Mononuclear cell (primary cell): Measurements from ENCODE around the gene PLK2. TPM values are rescaled to one million over a fixed set of nuclear protein-coding genes. Genes with fewer than 3 reads are reported as not detected.
A peak's percentile ranks its signal among the peaks of the same experiment; 100 is the strongest.

Source experiments
- H3K27me3 ChIP-seq: 2 replicates; pipeline ENCODE4 v1.6.0; 2011; ENCODE audit warnings: low read length, control low read depth; ENCODE audit not compliant: insufficient read depth
- H3K4me1 ChIP-seq: 2 replicates; pipeline ENCODE4 v1.5.1; 2011; ENCODE audit warnings: mild to moderate bottlenecking, low read length, control low read depth; ENCODE audit not compliant: insufficient read depth
- H3K4me3 ChIP-seq: 2 replicates; pipeline ENCODE4 v1.5.1; 2011; ENCODE audit warnings: mild to moderate bottlenecking, low read length, moderate library complexity
- H3K9me3 ChIP-seq: 2 replicates; pipeline ENCODE4 v1.5.1; 2011; ENCODE audit warnings: low read depth, mild to moderate bottlenecking, control low read depth, low read length
- total RNA-seq: library from RNA; depleted of rRNA; stranded (reverse); fragments of >200 nt; gene quantifications from one replicate; pipeline ENCODE4 v1.2.3, GENCODE V29; 2012

Gene PLK2
- total RNA-seq, 1 donor = 43.2 TPM

- H3K9me3 ChIP-seq = no peaks in the 10 kb centered on the region
- no peaks in the 10 kb centered on the region for H3K27me3 ChIP-seq
- peak within 1 kb of the TSS; percentile 43 for H3K4me3 ChIP-seq
- peaks cover 22% of the 10 kb centered on the region for H3K4me1 ChIP-seq
These were observed 31.5 kb upstream of the PLK2 start, which contains the start of gene GAPT for GRCh38 chr5:58491216-58491892. TSS of gene GAPT (plus strand) at chr5:58491435. CDS start at chr5:58494537, 3,102 bp downstream.

- H3K9me3 ChIP-seq = no peaks in the 10 kb centered on the region
- no peaks in the 10 kb centered on the region for H3K27me3 ChIP-seq
- H3K4me1 ChIP-seq = peaks cover 27% of the 10 kb centered on the region
- H3K4me3 ChIP-seq = no peak overlapping the region
These were observed 30.6 kb upstream of the PLK2 start for GRCh38 chr5:58490402-58491050.

DNA sequence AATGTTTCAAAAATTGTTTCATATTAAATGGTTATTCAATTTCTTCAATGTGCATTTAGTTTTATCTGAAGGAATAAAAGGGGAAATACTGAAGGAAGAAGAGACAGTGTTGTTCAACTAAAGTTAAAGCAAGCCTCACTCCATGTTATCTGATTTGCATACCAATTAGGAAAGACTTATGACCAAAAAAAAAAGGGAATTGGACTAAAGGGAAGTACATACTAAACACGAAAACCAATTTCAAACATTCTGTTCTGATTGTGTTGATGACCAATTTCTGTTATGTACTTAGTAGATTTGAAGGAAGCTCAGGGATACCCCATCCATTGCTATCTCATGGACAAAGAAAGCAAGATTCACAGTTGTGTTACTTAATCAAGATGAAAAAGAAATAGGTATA is 26.4 kb upstream of the PLK2 start:
- H3K4me1 ChIP-seq = peaks cover 47% of the 10 kb centered on the region
- H3K4me3 ChIP-seq = no peak overlapping the region
- no peaks in the 10 kb centered on the region for H3K27me3 ChIP-seq
- no peaks in the 10 kb centered on the region for H3K9me3 ChIP-seq

GRCh38 chr5:58484505-58484904 is 24.6 kb upstream of the PLK2 start:
- H3K9me3 ChIP-seq = no peaks in the 10 kb centered on the region
- H3K4me1 ChIP-seq = peaks cover 33% of the 10 kb centered on the region
- H3K4me3 ChIP-seq = no peak overlapping the region
- no peaks in the 10 kb centered on the region for H3K27me3 ChIP-seq

DNA sequence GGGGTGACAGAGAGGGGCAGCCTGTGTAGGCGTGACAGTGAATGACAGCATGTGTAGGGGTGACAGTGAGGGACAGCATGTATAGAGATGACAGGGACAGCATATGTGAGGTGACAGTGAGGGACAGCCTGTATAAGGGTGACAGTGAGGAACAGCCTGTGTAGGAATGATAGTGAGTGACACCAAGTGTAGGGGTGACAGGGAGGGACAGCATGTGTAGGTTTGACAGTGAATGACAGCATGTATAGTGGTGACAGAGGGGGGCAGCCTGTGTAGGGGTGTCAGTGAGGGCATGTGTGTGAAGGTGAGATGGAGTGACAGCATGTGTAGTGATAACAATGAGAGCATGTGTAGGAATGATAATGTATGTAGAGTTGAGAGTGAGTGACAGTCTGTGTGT is 22.6 kb upstream of the PLK2 start:
- no peak overlapping the region for H3K4me3 ChIP-seq
- no peaks in the 10 kb centered on the region for H3K9me3 ChIP-seq
- H3K4me1 ChIP-seq = peaks cover 38% of the 10 kb centered on the region
- H3K27me3 ChIP-seq = no peaks in the 10 kb centered on the region

DNA sequence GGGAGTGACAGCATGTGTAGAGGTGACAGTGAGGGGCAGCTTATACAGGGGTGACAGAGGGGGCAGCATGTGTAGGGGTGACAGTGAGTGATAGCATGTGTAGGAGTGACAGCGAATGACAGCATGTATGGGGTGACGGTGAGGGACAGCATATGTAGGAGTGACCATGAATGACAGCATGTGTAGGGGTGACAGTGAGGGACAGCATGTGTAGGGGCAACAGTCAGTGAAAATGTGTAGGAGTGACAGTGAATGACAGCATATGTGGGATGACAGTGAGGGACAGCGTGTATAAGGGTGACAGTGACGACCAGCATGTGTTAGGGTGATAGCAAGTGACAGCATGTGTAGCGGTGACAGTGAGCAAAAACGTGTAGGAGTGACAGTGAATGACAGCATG is 21.9 kb upstream of the PLK2 start:
- peaks cover 42% of the 10 kb centered on the region for H3K4me1 ChIP-seq
- no peaks in the 10 kb centered on the region for H3K9me3 ChIP-seq
- H3K27me3 ChIP-seq = no peaks in the 10 kb centered on the region
- H3K4me3 ChIP-seq = no peak overlapping the region

GRCh38 chr5:58481066-58481676 is 21.3 kb upstream of the PLK2 start:
- Histone ChIP-seq H3K9me3 (no peaks in the 10 kb centered on the region), H3K27me3 (no peaks in the 10 kb centered on the region), H3K4me1 (peaks cover 37% of the 10 kb centered on the region), H3K4me3 (no peak overlapping the region)

DNA sequence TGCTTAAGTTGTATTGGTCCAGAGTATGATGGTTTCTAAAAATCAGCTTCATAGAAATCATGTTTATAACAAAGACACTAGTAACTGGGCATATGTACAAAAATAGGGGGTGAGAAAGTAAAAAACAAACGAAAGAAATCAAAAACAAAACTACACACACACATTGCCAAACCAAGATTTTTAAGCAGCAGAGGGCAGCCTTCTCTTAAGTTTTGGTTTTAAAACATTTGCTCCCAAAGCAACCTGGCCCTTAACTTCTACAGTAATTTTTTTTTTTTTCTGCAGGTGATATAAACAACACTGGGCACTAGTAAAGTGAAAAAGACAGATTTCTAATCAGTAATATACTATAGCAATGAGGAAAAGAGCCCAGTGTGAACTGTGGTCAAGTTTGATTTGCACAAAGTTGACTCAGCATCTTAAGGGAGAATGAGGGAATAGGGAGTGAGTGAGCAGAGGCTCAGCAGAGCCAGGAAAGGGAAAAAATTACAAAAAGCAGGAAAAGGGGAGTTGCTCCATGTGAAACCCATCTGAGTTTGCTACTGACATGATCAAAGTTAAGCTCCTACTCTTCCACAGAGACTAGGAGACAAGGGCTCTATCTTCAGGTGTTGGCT is 18.0 kb upstream of the PLK2 start:
- H3K4me3 ChIP-seq = no peak overlapping the region
- peaks cover 9% of the 10 kb centered on the region for H3K4me1 ChIP-seq
- no peaks in the 10 kb centered on the region for H3K27me3 ChIP-seq
- H3K9me3 ChIP-seq = no peaks in the 10 kb centered on the region

DNA sequence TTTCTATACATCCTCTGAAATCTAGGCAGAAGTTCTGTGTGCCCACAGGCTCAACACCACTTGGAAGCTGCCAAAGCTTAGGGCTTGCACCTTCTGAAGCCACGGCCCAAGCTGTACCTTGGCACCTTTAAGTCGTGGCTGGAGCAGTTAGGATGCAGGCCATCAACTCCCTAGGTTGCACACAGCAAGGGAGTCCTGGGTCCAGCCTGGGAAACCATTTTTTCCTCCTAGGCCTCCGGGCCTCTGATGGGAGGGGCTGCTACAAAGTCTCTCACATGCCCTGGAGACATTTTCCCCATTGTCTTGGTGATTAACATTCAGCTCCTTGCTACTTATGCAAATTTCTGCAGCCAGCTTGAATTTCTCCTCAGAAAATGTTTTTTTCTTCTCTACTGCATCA is 15.5 kb upstream of the PLK2 start:
- Histone ChIP-seq H3K4me1 (peaks cover 9% of the 10 kb centered on the region), H3K9me3 (no peaks in the 10 kb centered on the region), H3K4me3 (no peak overlapping the region), H3K27me3 (no peaks in the 10 kb centered on the region)

GRCh38 chr5:58469896-58470295 is 10.0 kb upstream of the PLK2 start:
- Histone ChIP-seq H3K4me3 (no peak overlapping the region), H3K9me3 (no peaks in the 10 kb centered on the region), H3K4me1 (peaks cover 6% of the 10 kb centered on the region), H3K27me3 (peaks cover 4% of the 10 kb centered on the region)

DNA sequence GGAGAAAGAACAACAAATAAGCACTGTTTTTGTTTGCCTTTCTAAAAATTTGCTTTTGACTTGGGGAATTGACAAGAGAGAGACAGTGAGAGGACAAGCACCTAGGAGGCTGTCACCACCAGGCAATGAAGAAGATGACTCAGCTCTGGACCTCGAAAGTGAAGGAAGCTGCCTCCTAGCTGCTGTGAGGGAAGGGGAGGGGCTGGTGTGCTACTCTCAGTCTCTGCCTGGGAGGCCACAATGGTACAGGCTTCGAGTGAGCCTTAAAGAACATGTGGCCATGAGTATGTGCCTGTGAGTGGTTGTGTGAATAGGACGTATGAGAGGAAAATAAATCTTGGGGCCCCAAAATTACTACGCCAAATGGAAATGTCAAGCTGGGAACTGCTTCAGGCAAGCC is 7.1 kb upstream of the PLK2 start:
- Histone ChIP-seq H3K27me3 (peaks cover 4% of the 10 kb centered on the region), H3K4me1 (peaks cover 6% of the 10 kb centered on the region), H3K4me3 (no peak overlapping the region), H3K9me3 (no peaks in the 10 kb centered on the region)

GRCh38 chr5:58462623-58463230 is 2.8 kb upstream of the PLK2 start:
- no peak overlapping the region for H3K4me3 ChIP-seq

GRCh38 chr5:58462154-58462553 is 2.3 kb upstream of the PLK2 start:
- no peak overlapping the region for H3K4me3 ChIP-seq
- H3K4me1 ChIP-seq = peaks cover 26% of the 10 kb centered on the region
- peaks cover 17% of the 10 kb centered on the region for H3K27me3 ChIP-seq
- H3K9me3 ChIP-seq = no peaks in the 10 kb centered on the region

More at GRCh38 chr5:58462623-58463230, 2.8 kb upstream of the PLK2 start:
- no peaks in the 10 kb centered on the region for H3K9me3 ChIP-seq
- H3K4me1 ChIP-seq = peaks cover 26% of the 10 kb centered on the region
- peaks cover 16% of the 10 kb centered on the region for H3K27me3 ChIP-seq

- H3K4me3 ChIP-seq = peak overlapping the region; percentile 54
- peaks cover 17% of the 10 kb centered on the region for H3K27me3 ChIP-seq
- H3K4me1 ChIP-seq = peaks cover 19% of the 10 kb centered on the region
- no peaks in the 10 kb centered on the region for H3K9me3 ChIP-seq
These were observed 923 bp upstream of the PLK2 start for GRCh38 chr5:58460732-58461286.
